NCI-H2081 (cell line): ENCODE measurements around the gene TACSTD2.
"Not testable (repeated sequence)": the region's sequence is repeated elsewhere in the genome, so short reads cannot be mapped to it uniquely, and the experiment has no call there.

ENCODE experiments used
- DNase-seq, 2 experiments: peaks; one replicate each; lab custom pipeline; 2025; lab: John Stamatoyannopoulos, UW

TACSTD2 gene

GRCh38 chr1:58587667-58588066, 10.6 kb upstream of the TACSTD2 start:
- no peak for DNase-seq

DNA sequence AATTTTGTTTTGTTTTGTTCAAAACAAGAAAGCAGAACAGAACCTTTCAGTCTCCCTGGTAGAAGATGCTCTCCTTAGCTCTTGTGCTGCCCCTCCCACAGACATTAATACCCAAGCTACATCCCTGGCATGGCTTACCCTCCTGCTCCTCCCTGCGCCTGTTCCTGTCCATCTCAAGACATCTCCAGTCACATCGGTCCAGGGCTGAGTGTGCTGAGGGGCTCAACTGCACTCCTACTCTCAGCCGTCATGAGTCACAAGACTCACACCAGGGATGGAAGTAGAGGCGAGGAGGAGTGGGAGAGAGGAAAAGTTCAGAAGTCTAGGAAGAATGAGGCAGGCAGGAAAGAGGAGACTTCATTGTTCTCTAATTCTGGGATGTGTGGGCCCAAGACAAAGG, 9.2 kb upstream of the TACSTD2 start:
- DNase-seq: no peak

DNA sequence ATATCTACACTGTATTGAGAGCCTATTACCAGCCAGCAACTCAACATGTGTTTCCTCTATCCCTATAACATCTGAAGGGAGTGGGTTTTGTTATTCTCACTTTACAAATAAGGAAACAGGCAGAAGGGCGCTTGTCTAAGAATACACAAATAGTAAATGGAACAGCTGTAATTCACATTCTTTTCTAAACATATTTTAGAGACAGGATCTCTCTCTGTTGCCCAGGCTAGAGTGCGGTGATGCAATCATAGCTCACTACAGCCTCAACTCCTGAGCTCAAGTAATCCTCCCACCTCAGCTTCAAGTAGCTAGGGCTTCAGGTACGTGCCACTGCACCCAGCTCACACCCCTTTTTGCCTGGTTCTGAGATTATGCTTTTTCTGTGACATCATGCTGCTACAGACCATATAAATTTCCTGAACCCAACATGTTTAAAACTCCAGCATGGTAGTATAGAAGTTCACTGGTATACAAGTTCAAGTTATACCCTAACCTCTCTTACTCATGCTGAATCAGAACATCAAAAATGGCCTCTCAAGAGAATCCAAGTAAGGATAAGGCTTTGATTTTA, 8.6 kb upstream of the TACSTD2 start:
- DNase-seq: no peak

DNA sequence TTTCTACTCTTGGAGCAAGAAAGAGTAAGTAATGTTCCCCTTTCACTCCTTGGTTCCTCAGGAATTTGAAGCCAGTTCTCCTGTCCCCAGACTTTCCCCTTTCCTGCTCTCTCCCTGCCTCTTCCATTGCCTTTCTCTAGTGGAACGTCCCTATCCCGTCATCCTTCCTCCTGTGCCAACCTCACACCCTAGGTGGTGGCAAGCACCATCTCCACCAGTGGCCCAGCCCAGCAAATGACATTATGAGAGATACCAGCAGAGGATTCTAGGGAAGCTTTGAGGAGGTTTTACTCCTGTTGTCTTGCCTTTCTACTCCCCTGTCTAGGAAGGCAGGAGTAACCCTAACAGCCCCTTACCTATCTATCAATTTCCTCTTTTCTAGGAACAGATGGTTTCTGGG, 8.1 kb upstream of the TACSTD2 start:
- no peak for DNase-seq

- no peak for DNase-seq
Observed at GRCh38 chr1:58584082-58584895, 7.2 kb upstream of the TACSTD2 start.

DNA sequence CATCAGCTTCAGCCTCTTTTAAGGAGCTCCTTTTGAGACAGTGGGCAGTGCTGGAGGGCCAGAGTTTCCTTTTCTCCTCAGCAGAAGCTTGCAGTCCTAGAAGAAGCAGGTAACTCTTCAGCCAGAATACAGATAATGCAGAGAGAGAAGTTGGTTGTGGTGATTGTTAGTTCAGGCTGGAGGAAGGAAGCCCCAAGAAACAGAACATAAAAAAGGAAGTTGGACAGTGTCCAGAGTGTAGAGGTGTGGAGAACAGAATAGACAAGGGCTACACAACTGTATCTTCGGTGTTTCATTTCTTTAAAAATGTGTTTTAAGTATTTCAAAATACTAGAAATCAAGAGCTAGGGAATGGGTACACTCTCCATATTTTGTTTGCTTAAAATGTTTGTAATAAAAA, 6.4 kb upstream of the TACSTD2 start:
- DNase-seq: no peak

DNA sequence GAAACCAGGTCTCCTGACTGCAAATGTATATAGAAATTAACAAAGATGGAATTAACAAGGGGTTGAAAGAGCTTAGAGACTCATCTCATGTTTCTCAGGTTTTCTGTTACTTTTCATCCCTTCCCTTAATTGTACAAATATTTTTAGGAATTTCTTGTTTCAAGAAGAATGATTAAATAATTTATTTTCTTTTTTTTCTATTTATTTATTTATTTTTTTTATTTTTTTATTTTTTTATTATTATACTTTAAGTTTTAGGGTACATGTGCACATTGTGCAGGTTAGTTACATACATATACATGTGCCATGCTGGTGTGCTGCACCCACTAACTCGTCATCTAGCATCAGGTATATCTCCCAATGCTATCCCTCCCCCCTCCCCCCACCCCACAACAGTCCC, 5.1 kb upstream of the TACSTD2 start:
- not testable (repeated sequence) for DNase-seq

DNA sequence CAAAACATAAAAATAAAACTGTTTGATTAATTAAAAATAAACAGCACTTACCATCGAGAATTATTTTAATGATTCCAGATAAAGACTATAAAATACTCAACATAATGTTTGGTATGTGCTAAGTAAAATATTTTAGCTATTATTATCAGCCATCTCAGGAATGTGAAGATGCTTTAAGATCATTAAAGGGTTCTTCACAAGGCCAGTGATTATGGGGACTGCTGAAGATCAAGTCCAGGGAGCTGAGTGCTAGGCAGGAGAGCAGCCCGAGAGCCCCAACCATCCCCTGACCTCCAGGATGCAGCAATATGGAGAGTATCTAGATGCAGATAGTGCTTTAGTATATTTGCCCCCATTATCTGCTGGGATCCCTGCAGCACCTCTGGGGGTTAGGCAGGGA, 4.6 kb upstream of the TACSTD2 start:
- DNase-seq: no peak

- no peak for DNase-seq
Observed at GRCh38 chr1:58580186-58580585, 3.1 kb upstream of the TACSTD2 start.

DNA sequence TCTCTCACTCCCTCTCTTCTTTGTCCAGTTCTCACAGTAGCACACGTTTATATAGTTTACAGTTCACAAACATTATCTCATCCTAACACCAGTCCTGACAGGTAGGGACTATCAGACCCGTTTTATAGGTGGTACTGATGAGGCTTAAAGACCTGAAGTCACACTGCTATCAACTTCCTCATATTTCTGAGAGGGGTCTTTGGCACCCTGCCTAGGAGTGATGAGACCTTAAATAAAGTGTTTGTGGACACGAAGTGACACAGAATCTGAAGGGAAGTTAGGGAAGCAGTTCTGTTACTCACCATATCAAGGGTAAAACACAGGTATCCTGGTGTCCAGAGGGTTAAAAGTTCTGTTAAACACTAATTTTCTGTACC, 590 bp upstream of the TACSTD2 start:
- no peak for DNase-seq

DNA sequence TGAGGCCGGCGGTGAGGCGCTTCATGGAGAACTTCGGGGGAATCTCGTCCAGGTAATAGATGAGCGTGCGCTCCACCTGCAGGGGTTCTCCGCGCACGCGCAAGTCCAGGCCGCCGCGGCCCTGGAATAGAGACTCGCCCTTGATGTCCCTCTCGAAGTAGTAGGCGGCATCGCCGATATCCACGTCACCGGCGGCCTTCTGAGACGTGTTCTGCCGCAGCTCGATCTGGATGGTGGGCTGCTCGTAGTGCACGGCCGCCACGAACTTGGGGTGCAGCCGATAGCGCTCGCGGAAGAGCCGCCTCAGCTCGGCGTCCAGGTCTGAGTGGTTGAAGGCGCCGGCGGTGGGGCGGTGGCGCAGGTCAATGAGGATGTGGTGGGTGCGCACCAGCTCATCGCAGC, 726 bp downstream of the TACSTD2 start:
- DNase-seq: no peak

DNA sequence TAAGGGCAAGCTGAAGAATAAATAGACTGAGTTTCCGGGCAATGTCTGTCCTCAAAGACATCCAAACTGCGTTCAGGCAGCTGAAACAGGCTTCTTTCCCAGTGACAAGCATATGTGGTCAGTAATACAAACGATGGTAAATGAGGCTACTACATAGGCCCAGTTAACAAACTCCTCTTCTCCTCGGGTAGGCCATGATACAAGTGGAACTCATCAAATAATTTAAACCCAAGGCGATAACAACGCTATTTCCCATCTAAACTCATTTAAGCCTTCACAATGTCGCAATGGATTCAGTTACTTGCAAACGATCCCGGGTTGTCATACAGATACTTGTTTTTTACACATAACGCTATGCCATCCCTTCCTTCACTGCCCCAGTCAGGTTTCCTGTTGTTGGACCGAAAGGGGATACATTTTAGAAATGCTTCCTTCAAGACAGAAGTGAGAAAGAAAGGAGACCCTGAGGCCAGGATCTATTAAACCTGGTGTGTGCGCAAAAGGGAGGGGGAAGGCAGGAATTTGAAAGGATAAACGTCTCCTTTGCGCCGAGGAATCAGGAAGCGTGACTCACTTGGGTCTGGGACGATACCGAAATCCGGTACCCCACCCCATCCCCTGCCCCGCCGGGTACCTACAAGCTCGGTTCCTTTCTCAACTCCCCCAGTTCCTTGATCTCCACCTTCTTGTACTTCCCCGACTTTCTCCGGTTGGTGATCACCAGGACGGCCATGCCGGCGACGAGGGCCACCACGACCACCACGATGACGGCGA, 1.3 kb downstream of the TACSTD2 start:
- no peak for DNase-seq

DNA sequence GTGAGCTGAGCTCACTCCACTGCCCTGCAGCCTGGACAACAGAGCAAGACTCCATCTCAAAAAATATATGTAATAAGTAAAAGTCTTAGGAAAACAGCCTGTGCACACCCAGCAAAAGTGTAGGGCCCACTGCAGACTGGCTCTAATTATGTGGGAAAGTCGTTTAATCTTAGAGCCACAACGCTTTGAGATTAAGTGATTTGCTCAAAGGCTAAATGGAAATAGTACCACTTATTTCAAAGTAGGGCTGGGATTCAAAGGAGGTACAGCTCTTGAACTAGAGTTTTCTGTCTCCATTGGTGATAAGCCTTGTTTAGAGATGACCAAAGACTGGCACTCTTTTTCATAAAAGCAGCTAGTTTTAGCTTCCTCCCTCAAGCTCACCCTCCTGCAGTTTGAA, 2.2 kb downstream of the TACSTD2 start:
- no peak for DNase-seq

DNA sequence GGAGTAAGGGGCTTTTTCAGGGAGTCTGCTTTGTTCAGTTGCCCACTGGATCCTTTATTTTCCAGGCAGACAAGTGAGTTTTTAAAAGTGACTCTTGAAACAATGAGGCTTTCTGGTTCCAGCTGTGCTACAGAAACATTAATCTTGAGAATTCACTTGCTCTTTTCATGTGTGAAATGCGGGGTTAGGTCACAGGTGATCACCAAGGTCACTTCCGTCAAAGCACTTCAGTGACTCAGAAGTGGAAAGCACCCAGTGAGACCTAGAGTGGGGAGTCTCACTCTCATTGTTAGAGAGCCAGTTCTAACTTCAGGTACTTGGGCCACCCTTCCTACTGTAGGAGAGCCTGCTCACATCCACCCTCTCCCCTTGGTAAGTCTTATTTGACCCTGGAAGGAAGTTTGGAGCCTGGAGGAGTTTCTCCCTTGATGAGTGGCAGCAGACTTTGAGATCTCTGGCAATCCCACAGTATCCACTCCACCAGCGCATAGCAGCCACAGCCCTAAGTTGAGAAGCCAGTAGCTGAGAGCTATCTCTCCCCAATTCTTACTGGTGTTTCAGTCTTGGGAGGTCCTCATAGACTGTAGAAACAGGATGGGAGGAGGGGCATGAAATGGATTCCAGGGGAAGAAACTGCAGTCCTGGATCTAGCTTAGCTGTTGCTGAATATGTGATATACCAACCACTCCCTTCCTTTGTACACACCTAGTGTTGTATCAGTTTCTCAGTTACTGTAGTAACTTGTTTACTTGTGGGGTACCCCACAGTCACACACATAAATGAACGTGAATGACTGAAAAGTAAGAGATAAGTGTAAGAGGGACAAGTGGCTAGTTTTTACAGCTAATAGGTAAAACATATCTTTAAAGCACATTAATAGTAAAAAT, 3.1 kb downstream of the TACSTD2 start:
- DNase-seq: no peak

GRCh38 chr1:58573138-58573537, 3.9 kb downstream of the TACSTD2 start:
- no peak for DNase-seq

- no peak for DNase-seq
Observed at GRCh38 chr1:58572690-58573089, 4.4 kb downstream of the TACSTD2 start.

- no peak for DNase-seq
Observed at GRCh38 chr1:58571616-58572015, 5.4 kb downstream of the TACSTD2 start.

DNA sequence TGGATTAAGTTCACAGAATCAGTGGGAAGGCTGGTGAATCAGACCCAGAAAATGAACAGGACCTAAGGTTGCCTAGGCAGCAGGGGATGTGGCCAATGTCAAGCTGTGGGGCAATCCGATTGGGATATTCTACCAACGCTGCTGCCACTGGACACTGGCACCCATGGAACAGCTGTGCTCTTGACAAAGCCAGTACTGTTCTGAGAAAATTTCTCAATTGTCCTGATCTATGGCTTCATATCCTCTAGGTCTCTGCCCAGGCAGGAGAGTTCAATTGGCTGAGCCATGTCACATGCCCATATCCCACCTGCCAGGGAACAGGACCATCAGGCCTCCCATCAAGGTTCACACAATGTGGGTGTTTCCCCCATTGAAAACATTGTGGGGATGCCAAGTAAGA, 6.2 kb downstream of the TACSTD2 start:
- DNase-seq: no peak

GRCh38 chr1:58570094-58570493, 7.0 kb downstream of the TACSTD2 start:
- no peak for DNase-seq

- no peak for DNase-seq
Observed at GRCh38 chr1:58568911-58569310, 8.1 kb downstream of the TACSTD2 start.

DNA sequence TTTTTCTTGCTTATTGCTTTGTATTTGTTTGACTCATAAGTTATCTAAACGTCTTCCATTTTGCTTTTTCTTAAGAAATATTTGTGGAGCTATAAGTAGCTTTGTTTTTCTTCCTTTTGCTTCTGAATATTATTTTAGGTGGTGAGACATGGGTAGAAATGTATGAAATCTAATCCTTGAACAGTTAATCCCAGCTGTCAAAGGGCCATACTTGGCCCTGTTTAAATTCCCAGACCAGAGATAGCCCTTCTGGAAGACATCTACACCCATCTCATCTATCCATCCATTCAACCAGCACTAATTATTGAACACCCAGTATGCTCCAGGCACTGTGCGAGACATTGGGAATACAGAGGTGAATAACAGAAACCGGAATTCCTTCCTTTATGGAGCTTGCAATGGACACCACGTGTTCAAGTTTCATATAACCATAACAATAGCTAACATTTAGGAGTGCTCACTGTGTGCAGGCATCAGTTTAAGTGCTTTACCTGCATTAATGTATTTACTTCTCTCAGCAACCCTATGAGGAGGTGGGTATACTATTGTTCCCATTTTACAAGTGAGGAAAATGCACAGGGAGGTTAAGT, 8.7 kb downstream of the TACSTD2 start:
- no peak for DNase-seq

DNA sequence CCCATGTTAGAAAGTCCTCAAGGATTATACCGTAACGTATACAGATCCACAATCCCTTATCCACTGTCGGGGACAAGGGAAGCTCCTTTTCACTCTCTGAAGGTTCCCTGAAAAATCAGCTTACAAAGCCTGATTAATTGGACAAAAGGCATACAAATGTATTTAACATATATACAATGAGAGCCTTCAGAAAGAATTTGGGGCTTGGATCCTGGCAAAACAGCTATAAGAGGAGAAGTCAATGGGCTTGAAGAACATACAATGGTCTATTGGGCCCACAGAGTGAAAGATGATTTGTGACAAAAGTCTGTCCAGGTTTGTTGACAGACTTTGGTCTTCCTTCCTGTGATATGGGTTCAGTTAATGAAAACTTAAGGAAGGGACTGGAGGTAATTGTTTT, 10.7 kb downstream of the TACSTD2 start:
- DNase-seq: no peak
